ENCODE measurements around the gene PAEP.

- TF ChIP-seq CTCF (IDR thresholded peaks at IDR 0.05): no peak
- no peak for TF ChIP-seq POLR2AphosphoS5 (IDR thresholded peaks at IDR 0.05)
Measured at GRCh38 chr9:135550344-135550918, 11.1 kb upstream of the PAEP start.

Data from breast epithelium (tissue), 3 donors.